ENCODE results near the gene KCTD3. TPM values are rescaled to one million over a fixed set of nuclear protein-coding genes. Genes with fewer than 3 reads are reported as not detected.

The KCTD3 gene
- total RNA-seq, 1 experiment from 2014 or later = 52.8 TPM

DNA sequence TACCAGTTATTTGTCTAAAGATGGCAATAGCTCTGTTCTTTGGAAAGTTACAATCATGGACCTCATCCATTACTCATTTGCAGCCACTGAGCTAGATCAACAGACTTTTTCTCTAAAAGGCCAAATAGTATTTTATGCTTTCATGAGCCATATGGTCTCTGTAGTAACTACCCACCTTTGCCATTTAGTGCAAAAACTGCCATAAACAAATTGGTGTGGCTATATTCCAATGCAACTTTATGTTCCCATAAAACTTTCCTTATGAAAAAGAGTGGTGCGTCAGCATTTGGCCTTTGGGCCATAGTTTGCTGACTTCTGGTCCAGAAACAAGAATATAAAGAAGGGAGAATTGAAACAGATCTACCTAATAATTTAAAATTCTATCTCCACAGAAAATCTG is 20.1 kb upstream of the KCTD3 start:
- H3K79me2 ChIP-seq (ENCODE audit: low read length) = no peaks in the 10 kb centered on the region
- ATAC-seq (peak; percentile 15; the same call in 1 of the 2 replicates), DNase-seq (no peak)
- peaks cover 3% of the 10 kb centered on the region; the same call in 1 of the 2 replicates for H3K4me1 ChIP-seq (ENCODE audit: insufficient read depth, low read length)
- H3K4me3 ChIP-seq (ENCODE audit: low read length) = no peak overlapping the region
- no peaks in the 10 kb centered on the region for H4K20me1 ChIP-seq (ENCODE audit: low read length)
- H3K9me2 ChIP-seq (replicated peaks; ENCODE audit: low read length) = no peaks in the 10 kb centered on the region
- H3F3A ChIP-seq (ENCODE audit: low read length, unreplicated experiment) = no peaks in the 10 kb centered on the region
- BruUV-seq (replicated peaks) = no TSS peak
- POLR2A ChIA-PET (ENCODE audit: unreplicated experiment) = no interaction called here
- no peak overlapping the region for H2AFZ ChIP-seq (ENCODE audit: low read length)
- no peaks in the 10 kb centered on the region for H3K36me3 ChIP-seq (ENCODE audit: low read depth, low read length)
- no peak for TF ChIP-seq EZH2 (IDR thresholded peaks at IDR 0.05; ENCODE audit: low read length, unreplicated experiment)
- TF ChIP-seq EZH2phosphoT487 (IDR thresholded peaks at IDR 0.05; ENCODE audit: borderline replicate concordance, low read length) = no peak
- TF ChIP-seq, protein P1, sequence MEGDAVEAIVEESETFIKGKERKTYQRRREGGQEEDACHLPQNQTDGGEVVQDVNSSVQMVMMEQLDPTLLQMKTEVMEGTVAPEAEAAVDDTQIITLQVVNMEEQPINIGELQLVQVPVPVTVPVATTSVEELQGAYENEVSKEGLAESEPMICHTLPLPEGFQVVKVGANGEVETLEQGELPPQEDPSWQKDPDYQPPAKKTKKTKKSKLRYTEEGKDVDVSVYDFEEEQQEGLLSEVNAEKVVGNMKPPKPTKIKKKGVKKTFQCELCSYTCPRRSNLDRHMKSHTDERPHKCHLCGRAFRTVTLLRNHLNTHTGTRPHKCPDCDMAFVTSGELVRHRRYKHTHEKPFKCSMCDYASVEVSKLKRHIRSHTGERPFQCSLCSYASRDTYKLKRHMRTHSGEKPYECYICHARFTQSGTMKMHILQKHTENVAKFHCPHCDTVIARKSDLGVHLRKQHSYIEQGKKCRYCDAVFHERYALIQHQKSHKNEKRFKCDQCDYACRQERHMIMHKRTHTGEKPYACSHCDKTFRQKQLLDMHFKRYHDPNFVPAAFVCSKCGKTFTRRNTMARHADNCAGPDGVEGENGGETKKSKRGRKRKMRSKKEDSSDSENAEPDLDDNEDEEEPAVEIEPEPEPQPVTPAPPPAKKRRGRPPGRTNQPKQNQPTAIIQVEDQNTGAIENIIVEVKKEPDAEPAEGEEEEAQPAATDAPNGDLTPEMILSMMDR (conservative IDR thresholded peaks at IDR 0.05; ENCODE audit: low read depth, low read length) = no peak
- H3K4me2 ChIP-seq (ENCODE audit: low read length) = no peak overlapping the region
- no peak overlapping the region for H3K9ac ChIP-seq (ENCODE audit: low read length)
- H3K9me3 ChIP-seq (ENCODE audit: low read length) = peaks cover 10% of the 10 kb centered on the region; the same call in 1 of the 2 replicates
- H3K27me3 ChIP-seq (ENCODE audit: low read length) = no peaks in the 10 kb centered on the region
- H3K27ac ChIP-seq (ENCODE audit: low read length) = no peak overlapping the region
- intact Hi-C loops (cut with micrococcal nuclease) = no loop called here
- CTCF ChIA-PET = no interaction called here

DNA sequence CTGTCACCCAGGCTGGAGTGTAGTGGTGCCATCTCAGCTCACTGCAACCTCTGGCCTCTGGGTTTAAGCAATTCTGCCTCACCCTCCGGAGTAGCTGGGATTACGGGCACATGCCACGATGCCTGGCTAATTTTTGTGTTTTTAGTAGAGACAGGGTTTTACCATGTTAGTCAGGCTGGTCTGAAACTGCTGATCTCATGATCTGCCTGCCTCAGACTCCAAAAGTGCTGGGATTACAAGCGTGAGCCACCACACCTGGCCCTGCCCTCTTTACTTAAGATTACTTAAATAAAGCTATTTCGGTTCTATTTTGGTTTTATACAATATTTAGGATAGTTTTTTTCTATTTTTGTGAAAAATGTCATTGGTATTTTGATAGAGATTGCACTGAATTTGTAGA is 15.3 kb upstream of the KCTD3 start:
- TF ChIP-seq EZH2phosphoT487 (IDR thresholded peaks at IDR 0.05; ENCODE audit: borderline replicate concordance, low read length) (no peak), EZH2 (IDR thresholded peaks at IDR 0.05; ENCODE audit: low read length, unreplicated experiment) (no peak)
- TF ChIP-seq, protein P1 (conservative IDR thresholded peaks at IDR 0.05; ENCODE audit: low read depth, low read length) = no peak
- Histone ChIP-seq H3K27me3 (ENCODE audit: low read length) (no peaks in the 10 kb centered on the region), H3K36me3 (ENCODE audit: low read depth, low read length) (no peaks in the 10 kb centered on the region), H3K27ac (ENCODE audit: low read length) (no peak overlapping the region), H3K4me1 (ENCODE audit: insufficient read depth, low read length) (no peaks in the 10 kb centered on the region), H3K79me2 (ENCODE audit: low read length) (no peaks in the 10 kb centered on the region), H4K20me1 (ENCODE audit: low read length) (no peaks in the 10 kb centered on the region), H3K9me2 (replicated peaks; ENCODE audit: low read length) (no peaks in the 10 kb centered on the region), H3K4me3 (ENCODE audit: low read length) (no peak overlapping the region), H3K4me2 (ENCODE audit: low read length) (no peak overlapping the region), H3F3A (ENCODE audit: low read length, unreplicated experiment) (no peaks in the 10 kb centered on the region), H2AFZ (ENCODE audit: low read length) (no peak overlapping the region), H3K9ac (ENCODE audit: low read length) (no peak overlapping the region), H3K9me3 (ENCODE audit: low read length) (0 out of 2 replicates have a peak, but pooled peaks cover 4% of the 10 kb centered on the region)
- ChIA-PET CTCF (no interaction called here), POLR2A (ENCODE audit: unreplicated experiment) (no interaction called here)
- intact Hi-C loops (cut with micrococcal nuclease) = loop anchor here (10.0 kb wide), 1 partner anchor 53 kb away; no protein-coding TSS in a partner anchor
- no TSS peak for BruUV-seq (replicated peaks)
- ATAC-seq = no peak
- no peak for DNase-seq

DNA sequence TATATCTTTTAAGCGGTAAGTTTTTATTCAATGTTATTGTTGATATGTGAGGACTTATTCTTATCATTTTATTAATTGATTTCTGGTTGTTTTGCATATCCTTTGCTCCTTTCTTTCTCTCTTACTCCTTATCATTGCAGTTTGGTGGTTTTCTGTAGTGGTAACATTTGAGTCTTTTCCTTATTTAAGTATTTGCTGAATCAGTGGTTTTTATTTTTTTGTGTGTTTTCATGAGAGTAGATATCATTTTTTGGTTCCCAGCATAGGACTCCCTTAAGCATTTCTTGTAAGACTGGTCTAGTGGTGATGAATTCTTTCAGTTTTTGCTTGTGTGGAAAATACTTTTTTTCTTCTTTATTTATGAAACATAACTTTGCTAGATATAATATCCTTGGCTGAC is 12.2 kb upstream of the KCTD3 start:
- Histone ChIP-seq H3K9ac (ENCODE audit: low read length) (no peak overlapping the region), H3K79me2 (ENCODE audit: low read length) (no peaks in the 10 kb centered on the region), H3K4me3 (ENCODE audit: low read length) (no peak overlapping the region), H3F3A (ENCODE audit: low read length, unreplicated experiment) (no peaks in the 10 kb centered on the region), H3K4me1 (ENCODE audit: insufficient read depth, low read length) (no peaks in the 10 kb centered on the region), H3K4me2 (ENCODE audit: low read length) (no peak overlapping the region), H3K9me2 (replicated peaks; ENCODE audit: low read length) (no peaks in the 10 kb centered on the region), H3K9me3 (ENCODE audit: low read length) (0 out of 2 replicates have a peak, but pooled peaks cover 4% of the 10 kb centered on the region), H3K27me3 (ENCODE audit: low read length) (no peaks in the 10 kb centered on the region), H3K36me3 (ENCODE audit: low read depth, low read length) (no peaks in the 10 kb centered on the region), H2AFZ (ENCODE audit: low read length) (no peak overlapping the region), H3K27ac (ENCODE audit: low read length) (no peak overlapping the region), H4K20me1 (ENCODE audit: low read length) (no peaks in the 10 kb centered on the region)
- CTCF ChIA-PET = no interaction called here
- no TSS peak for BruUV-seq (replicated peaks)
- TF ChIP-seq EZH2 (IDR thresholded peaks at IDR 0.05; ENCODE audit: low read length, unreplicated experiment) (no peak), EZH2phosphoT487 (IDR thresholded peaks at IDR 0.05; ENCODE audit: borderline replicate concordance, low read length) (no peak)
- TF ChIP-seq, protein P1 (conservative IDR thresholded peaks at IDR 0.05; ENCODE audit: low read depth, low read length) = no peak
- ATAC-seq = no peak
- intact Hi-C loops (cut with micrococcal nuclease) = loop anchor here (10.0 kb wide), 1 partner anchor 50 kb away; no protein-coding TSS in a partner anchor
- POLR2A ChIA-PET (ENCODE audit: unreplicated experiment) = no interaction called here
- no peak for DNase-seq

All from PC-3 (cell line).